HepG2 (cell line): ENCODE measurements around the gene TAP1. TPM values are rescaled to one million over a fixed set of nuclear protein-coding genes. Genes with fewer than 3 reads are reported as not detected.

Experiments
- EHMT2 ChIP-seq: fragments of 200-600 bp; sonication (generic); IDR thresholded peaks from 2 replicates; pipeline ENCODE4 v1.7.0; 2017; ENCODE audit warnings: antibody characterized with exemption, low read depth, low read length, borderline replicate concordance
- ETV5 ChIP-seq: IDR thresholded peaks from 2 replicates; pipeline ENCODE4 v1.6.1; 2018; ENCODE audit warnings: missing biosample characterization, missing genetic modification reagents, inconsistent platforms, borderline replicate concordance
- FIP1L1 ChIP-seq: fragments of 200-400 bp; formaldehyde crosslinking; IDR thresholded peaks from 2 replicates; pipeline ENCODE4 v1.6.1; 2018; ENCODE audit warnings: low read depth, mild to moderate bottlenecking, low read length, moderate library complexity, borderline replicate concordance; ENCODE audit not compliant: insufficient read depth
- FOSL2 ChIP-seq: sonication (generic); formaldehyde crosslinking; IDR thresholded peaks from 2 replicates; pipeline ENCODE4 v1.4.0; 2020; ENCODE audit warnings: missing genetic modification reagents
- KDM6A ChIP-seq: IDR thresholded peaks from 2 replicates; pipeline ENCODE4 v1.6.1; 2016; ENCODE audit warnings: low read depth
- NAIF1 ChIP-seq: sonication (generic); formaldehyde crosslinking; IDR thresholded peaks from 2 replicates; pipeline ENCODE4 v1.5.0; 2020; ENCODE audit warnings: mild to moderate bottlenecking, missing genetic modification reagents, borderline replicate concordance
- NFATC3 ChIP-seq: sonication (generic); formaldehyde crosslinking; IDR thresholded peaks from 2 replicates; pipeline ENCODE4 v1.5.1; 2020; ENCODE audit warnings: mild to moderate bottlenecking, missing genetic modification reagents
- POLR2A ChIP-seq, 2 experiments: IDR thresholded peaks; 2 replicates each; pipeline ENCODE4 v1.6.1; 2011; ENCODE audit warnings: low read depth in 2 of 2, low read length in 2 of 2, mild to moderate bottlenecking in 1 of 2, moderate library complexity in 1 of 2; ENCODE audit not compliant: insufficient read depth in 1 of 2
- PREB ChIP-seq: sonication (generic); formaldehyde crosslinking; IDR thresholded peaks from 2 replicates; pipeline ENCODE4 v1.4.0; 2020; ENCODE audit warnings: missing genetic modification reagents
- REPIN1 ChIP-seq: sonication (generic); formaldehyde crosslinking; IDR thresholded peaks from 2 replicates; pipeline ENCODE4 v1.8.0; 2022; ENCODE audit warnings: missing genetic modification reagents, low read depth, mild to moderate bottlenecking, borderline replicate concordance
- RFX5 ChIP-seq: IDR thresholded peaks from 2 replicates; pipeline ENCODE4 v1.6.1; 2011; ENCODE audit warnings: low read depth, low read length, improper control_type of control experiment
- SIN3A ChIP-seq: IDR thresholded peaks from 2 replicates; pipeline ENCODE4 v1.6.1; 2011; ENCODE audit warnings: low read depth, mild to moderate bottlenecking, control low read depth, low read length, borderline replicate concordance
- SMAD1 ChIP-seq: sonication (generic); formaldehyde crosslinking; IDR thresholded peaks from 2 replicates; pipeline ENCODE4 v1.4.0; 2020; ENCODE audit warnings: missing genetic modification reagents, low read depth, mild to moderate bottlenecking, borderline replicate concordance
- SNAPC2 ChIP-seq: sonication (generic); formaldehyde crosslinking; IDR thresholded peaks from 2 replicates; pipeline ENCODE4 v1.8.1; 2022; ENCODE audit warnings: mild to moderate bottlenecking, missing genetic modification reagents
- SP1 ChIP-seq, 2 experiments: fragments of 450-650 bp in 1 of 2; sonication (generic) in 1 of 2; formaldehyde crosslinking in 1 of 2; IDR thresholded peaks; 2 replicates each; pipeline versions ENCODE4 v1.4.0 to v1.6.1; 2016 to 2020; ENCODE audit warnings: missing genetic modification reagents in 1 of 2
- TMF1 ChIP-seq: sonication (generic); formaldehyde crosslinking; IDR thresholded peaks from 2 replicates; pipeline ENCODE4 v1.8.1; 2022; ENCODE audit warnings: low read depth, missing genetic modification reagents
- XRCC5 ChIP-seq: fragments of 200-400 bp; formaldehyde crosslinking; optimal IDR thresholded peaks from 2 replicates; pipeline ENCODE3; 2017; ENCODE audit warnings: mild to moderate bottlenecking, low read length
- YEATS4 ChIP-seq: sonication (generic); formaldehyde crosslinking; IDR thresholded peaks from 2 replicates; pipeline ENCODE4 v1.4.0; 2020; ENCODE audit warnings: missing genetic modification reagents, borderline replicate concordance
- ZBTB38 ChIP-seq: sonication (generic); formaldehyde crosslinking; IDR thresholded peaks from 2 replicates; pipeline ENCODE4 v1.5.1; 2020; ENCODE audit warnings: mild to moderate bottlenecking, missing genetic modification reagents
- ZFP36 ChIP-seq: fragments of 150-350 bp; IDR thresholded peaks from 2 replicates; pipeline ENCODE4 v1.6.1; 2018; ENCODE audit warnings: borderline replicate concordance, low read length, low read depth; ENCODE audit not compliant: partially characterized antibody
- ZFP36L2 ChIP-seq: sonication (generic); formaldehyde crosslinking; IDR thresholded peaks from 2 replicates; pipeline ENCODE4 v1.4.0; 2020; ENCODE audit warnings: missing genetic modification reagents
- ZNF160 ChIP-seq: sonication (generic); formaldehyde crosslinking; IDR thresholded peaks from 2 replicates; pipeline ENCODE4 v1.8.0; 2022; ENCODE audit warnings: mild to moderate bottlenecking, inconsistent platforms, missing genetic modification reagents
- ZNF264 ChIP-seq: sonication (generic); formaldehyde crosslinking; IDR thresholded peaks from 2 replicates; pipeline ENCODE4 v1.4.0; 2020; ENCODE audit warnings: missing genetic modification reagents
- ZNF331 ChIP-seq: sonication (generic); formaldehyde crosslinking; IDR thresholded peaks from 2 replicates; pipeline ENCODE4 v1.4.0; 2020; ENCODE audit warnings: missing genetic modification reagents
- ZNF350 ChIP-seq: sonication (generic); formaldehyde crosslinking; IDR thresholded peaks from 2 replicates; pipeline ENCODE4 v1.4.0; 2020; ENCODE audit warnings: mild to moderate bottlenecking, low read depth, missing genetic modification reagents, borderline replicate concordance
- ZNF430 ChIP-seq: sonication (generic); formaldehyde crosslinking; IDR thresholded peaks from 2 replicates; pipeline ENCODE4 v1.9.0; 2021; ENCODE audit warnings: mild to moderate bottlenecking, missing genetic modification reagents
- ZNF44 ChIP-seq: sonication (generic); formaldehyde crosslinking; IDR thresholded peaks from 2 replicates; pipeline ENCODE4 v1.5.1; 2020; ENCODE audit warnings: mild to moderate bottlenecking, missing genetic modification reagents
- ZNF446 ChIP-seq: sonication (generic); formaldehyde crosslinking; IDR thresholded peaks from 2 replicates; pipeline ENCODE4 v1.5.0; 2020; ENCODE audit warnings: mild to moderate bottlenecking, missing genetic modification reagents
- ZNF660 ChIP-seq: sonication (generic); formaldehyde crosslinking; IDR thresholded peaks from 2 replicates; pipeline ENCODE4 v1.5.1; 2020; ENCODE audit warnings: mild to moderate bottlenecking, low read depth, missing genetic modification reagents, borderline replicate concordance
- ZNF883 ChIP-seq: sonication (generic); formaldehyde crosslinking; IDR thresholded peaks from 2 replicates; pipeline ENCODE4 v1.5.1; 2020; ENCODE audit warnings: mild to moderate bottlenecking, missing genetic modification reagents; ENCODE audit errors: not compliant biosample characterization
- polyA plus RNA-seq, 8 experiments: library from polyadenylated mRNA; depleted of rRNA in 3 of 8; stranded (reverse) in 7 of 8; unstranded in 1 of 8; fragments of >200 nt; fragmentation: Illumina TruSeq in 4 of 8; extraction: Trizol in 4 of 8; gene quantifications; 2 replicates each; pipeline versions ENCODE4 v1.2.1 to v1.2.3, GENCODE V29; 2011 to 2016; ENCODE audit warnings: low read depth in 4 of 8, missing spikeins in 1 of 8, mixed read lengths in 1 of 8; ENCODE audit not compliant: insufficient read depth in 1 of 8
- total RNA-seq, 5 experiments: library from RNA; depleted of rRNA; stranded (reverse); fragments of >200 nt; fragmentation: Illumina TruSeq; extraction: Trizol; gene quantifications; 2 replicates each; pipeline ENCODE4 v1.2.3, GENCODE V29; 2016; ENCODE audit warnings: low read depth in 1 of 5

TAP1 gene
- total and polyA plus RNA-seq, 2 of the 13 experiments (the other 11 are each of a cell fraction or from before 2014, with no cell fraction given): 31.2 to 52.2 TPM

- no peak for TF ChIP-seq FIP1L1
- TF ChIP-seq SIN3A: peak; percentile 57; the same call in 1 of the 2 replicates
- TF ChIP-seq EHMT2: no peak
- TF ChIP-seq KDM6A (CRISPR knock-in tag): no peak
- TF ChIP-seq TMF1 (CRISPR knock-in tag): peak; percentile 77; the same call in 1 of the 2 replicates
- TF ChIP-seq POLR2A (IDR thresholded peaks at IDR 0.05; ENCODE audit: insufficient read depth in 1 of 2, low read depth in 2 of 2, low read length in 2 of 2): peak; percentile 57 to 61
- TF ChIP-seq ZNF350 (CRISPR knock-in tag): peak; percentile 42; the same call in 1 of the 2 replicates
- no peak for TF ChIP-seq XRCC5
- TF ChIP-seq SMAD1: no peak
- no peak for TF ChIP-seq ZFP36
- TF ChIP-seq NAIF1: peak; percentile 33; the same call in 1 of the 2 replicates
- no peak for TF ChIP-seq ZNF44
- no peak for TF ChIP-seq ZNF446
- TF ChIP-seq ZNF660 (CRISPR knock-in tag): no peak
- TF ChIP-seq RFX5: peak; percentile 100
- TF ChIP-seq ZNF264 (CRISPR knock-in tag): 0 out of 2 replicates have a peak, but pooled peaks have one; percentile 27
- TF ChIP-seq ZNF331 (CRISPR knock-in tag): 0 out of 2 replicates have a peak, but pooled peaks have one; percentile 8
- TF ChIP-seq SNAPC2 (CRISPR knock-in tag): peak; percentile 84; the same call in 1 of the 2 replicates
- no peak for TF ChIP-seq NFATC3 (CRISPR knock-in tag)
- TF ChIP-seq SP1 (IDR thresholded peaks at IDR 0.05): no peak
- TF ChIP-seq SP1 (CRISPR knock-in tag; IDR thresholded peaks at IDR 0.05): peak; percentile 43; the same call in 1 of the 2 replicates
- TF ChIP-seq ETV5 (CRISPR knock-in tag): peak; percentile 32; the same call in 1 of the 2 replicates
- TF ChIP-seq REPIN1 (CRISPR knock-in tag): 0 out of 2 replicates have a peak, but pooled peaks have one; percentile 47
- TF ChIP-seq ZNF883 (CRISPR knock-in tag): no peak
- TF ChIP-seq PREB (CRISPR knock-in tag): peak; percentile 5; the same call in 1 of the 2 replicates
- TF ChIP-seq ZFP36L2 (CRISPR knock-in tag): no peak
- no peak; the same call in 1 of the 2 replicates for TF ChIP-seq ZBTB38 (CRISPR knock-in tag)
- TF ChIP-seq YEATS4 (CRISPR knock-in tag): peak; percentile 69
- TF ChIP-seq FOSL2 (CRISPR knock-in tag): peak; percentile 19; the same call in 1 of the 2 replicates
- peak; percentile 53; the same call in 1 of the 2 replicates for TF ChIP-seq ZNF160 (CRISPR knock-in tag)
- TF ChIP-seq ZNF430 (CRISPR knock-in tag): 0 out of 2 replicates have a peak, but pooled peaks have one; percentile 26
Observed at GRCh38 chr6:32843979-32844838, 9.3 kb downstream of the TAP1 start, which contains the start of gene PSMB8 (continued).
